ENCODE results near the gene RAB36.
"Not testable (repeated sequence)": the region's sequence is repeated elsewhere in the genome, so short reads cannot be mapped to it uniquely, and the experiment has no call there.

The RAB36 gene

GRCh38 chr22:23133922-23134321 lies 11.4 kb upstream of the RAB36 start:
- Histone ChIP-seq H3K4me1 (ENCODE audit: low read length) (peaks cover 40% of the 10 kb centered on the region), H3K36me3 (replicated peaks; ENCODE audit: insufficient read depth, low read length) (no peaks in the 10 kb centered on the region), H3K9me2 (replicated peaks; ENCODE audit: insufficient read depth, low read length) (no peaks in the 10 kb centered on the region), H4K20me1 (ENCODE audit: insufficient read depth, low read length) (no peaks in the 10 kb centered on the region), H3K4me3 (ENCODE audit: low read length) (no peak overlapping the region), H3K27me3 (replicated peaks; ENCODE audit: insufficient read depth, low read length) (no peaks in the 10 kb centered on the region), H2AFZ (ENCODE audit: low read length) (no peak overlapping the region), H3K27ac (ENCODE audit: low read length) (no peak overlapping the region), H3F3A (ENCODE audit: insufficient read depth, low read length) (peaks cover 33% of the 10 kb centered on the region), H3K79me2 (ENCODE audit: low read length) (no peaks in the 10 kb centered on the region), H3K9me3 (replicated peaks; ENCODE audit: insufficient read depth, low read length) (no peaks in the 10 kb centered on the region), H3K4me2 (ENCODE audit: low read depth, low read length) (no peak overlapping the region), H3K9ac (ENCODE audit: low read length) (no peak overlapping the region)
- no peak for TF ChIP-seq EZH2 (optimal IDR thresholded peaks at IDR 0.05; ENCODE audit: low read depth, low read length)
- no peak for TF ChIP-seq EZH2phosphoT487 (IDR thresholded peaks at IDR 0.05; ENCODE audit: low read length)
- no peak for TF ChIP-seq CTCF (IDR thresholded peaks at IDR 0.05; ENCODE audit: low read length)
- DNase-seq = no peak

DNA sequence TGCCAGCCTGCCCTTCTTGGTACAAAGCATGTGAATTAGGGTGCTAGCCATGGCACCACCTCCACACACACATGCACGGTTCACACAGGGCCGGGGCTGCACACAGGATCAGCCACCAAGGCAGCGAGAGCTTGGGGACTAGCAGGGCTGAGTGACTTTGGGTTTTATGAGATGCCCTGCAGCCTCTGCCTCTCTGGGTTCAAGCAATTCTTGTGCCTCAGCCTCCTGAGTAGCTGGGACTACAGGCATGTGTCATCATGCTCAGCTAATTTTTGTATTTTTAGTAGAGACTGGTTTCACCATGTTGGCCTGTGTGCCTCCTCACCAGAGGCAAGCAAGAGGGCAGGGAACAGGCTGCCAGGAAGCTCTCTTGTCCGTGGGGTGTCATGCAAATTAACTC lies 8.3 kb upstream of the RAB36 start:
- not testable (repeated sequence) for H3K9me2 ChIP-seq (replicated peaks; ENCODE audit: insufficient read depth, low read length); H2AFZ ChIP-seq (ENCODE audit: low read length); H3K36me3 ChIP-seq (replicated peaks; ENCODE audit: insufficient read depth, low read length); H3K27me3 ChIP-seq (replicated peaks; ENCODE audit: insufficient read depth, low read length); H3K79me2 ChIP-seq (ENCODE audit: low read length); H4K20me1 ChIP-seq (ENCODE audit: insufficient read depth, low read length); H3K9me3 ChIP-seq (replicated peaks; ENCODE audit: insufficient read depth, low read length)
- Histone ChIP-seq H3K4me1 (ENCODE audit: low read length) (peaks cover 61% of the 10 kb centered on the region), H3F3A (ENCODE audit: insufficient read depth, low read length) (peaks cover 56% of the 10 kb centered on the region), H3K9ac (ENCODE audit: low read length) (peak overlapping the region; percentile 94), H3K27ac (ENCODE audit: low read length) (peak overlapping the region; percentile 99), H3K4me3 (ENCODE audit: low read length) (peak overlapping the region; percentile 11; the same call in 1 of the 2 replicates), H3K4me2 (ENCODE audit: low read depth, low read length) (peak overlapping the region; percentile 46)
- peak; percentile 58 for DNase-seq

DNA sequence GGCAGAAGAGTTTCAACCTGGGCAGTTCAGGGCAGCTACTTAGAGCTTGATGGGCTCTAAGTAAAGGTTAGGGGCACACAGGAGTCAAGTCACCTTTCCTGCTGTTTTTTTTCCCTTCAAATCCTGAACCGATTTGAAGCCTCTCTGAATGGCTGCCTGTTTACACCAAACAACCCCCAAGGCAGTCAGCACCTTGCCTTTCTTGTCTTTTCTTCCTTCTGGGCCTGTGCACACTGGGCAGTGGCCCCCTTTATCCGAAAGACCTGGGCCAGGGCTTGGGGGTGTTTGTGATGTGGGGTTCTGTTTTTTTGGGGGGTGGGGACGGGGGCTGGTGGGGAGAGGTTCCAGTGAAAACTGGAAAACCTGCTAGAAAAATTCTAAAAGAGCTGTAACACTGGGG lies 7.8 kb upstream of the RAB36 start:
- Histone ChIP-seq H3K79me2 (ENCODE audit: low read length) (peaks cover 8% of the 10 kb centered on the region; the same call in 1 of the 2 replicates), H2AFZ (ENCODE audit: low read length) (no peak overlapping the region), H3K27me3 (replicated peaks; ENCODE audit: insufficient read depth, low read length) (no peaks in the 10 kb centered on the region), H3K27ac (ENCODE audit: low read length) (peak overlapping the region; percentile 99), H3K4me1 (ENCODE audit: low read length) (peaks cover 64% of the 10 kb centered on the region), H3K4me3 (ENCODE audit: low read length) (peak overlapping the region; percentile 31), H3K36me3 (replicated peaks; ENCODE audit: insufficient read depth, low read length) (no peaks in the 10 kb centered on the region), H3K9me3 (replicated peaks; ENCODE audit: insufficient read depth, low read length) (no peaks in the 10 kb centered on the region), H3K4me2 (ENCODE audit: low read depth, low read length) (peak overlapping the region; percentile 46), H3K9me2 (replicated peaks; ENCODE audit: insufficient read depth, low read length) (no peaks in the 10 kb centered on the region), H3F3A (ENCODE audit: insufficient read depth, low read length) (peaks cover 56% of the 10 kb centered on the region), H3K9ac (ENCODE audit: low read length) (peak overlapping the region; percentile 94), H4K20me1 (ENCODE audit: insufficient read depth, low read length) (no peaks in the 10 kb centered on the region)
- no peak for DNase-seq
- TF ChIP-seq EZH2 (optimal IDR thresholded peaks at IDR 0.05; ENCODE audit: low read depth, low read length) = no peak
- no peak for TF ChIP-seq CTCF (IDR thresholded peaks at IDR 0.05; ENCODE audit: low read length)
- TF ChIP-seq EZH2phosphoT487 (IDR thresholded peaks at IDR 0.05; ENCODE audit: low read length) = no peak

- Histone ChIP-seq H3K4me2 (ENCODE audit: low read depth, low read length) (peak overlapping the region; percentile 46; the same call in 1 of the 2 replicates), H3K27me3 (replicated peaks; ENCODE audit: insufficient read depth, low read length) (no peaks in the 10 kb centered on the region), H3K4me3 (ENCODE audit: low read length) (peak overlapping the region; percentile 6; the same call in 1 of the 2 replicates), H2AFZ (ENCODE audit: low read length) (no peak overlapping the region), H3K36me3 (replicated peaks; ENCODE audit: insufficient read depth, low read length) (no peaks in the 10 kb centered on the region), H3K4me1 (ENCODE audit: low read length) (peaks cover 69% of the 10 kb centered on the region), H3K79me2 (ENCODE audit: low read length) (peaks cover 8% of the 10 kb centered on the region; the same call in 1 of the 2 replicates), H3K9me3 (replicated peaks; ENCODE audit: insufficient read depth, low read length) (no peaks in the 10 kb centered on the region), H3F3A (ENCODE audit: insufficient read depth, low read length) (peaks cover 56% of the 10 kb centered on the region), H3K9ac (ENCODE audit: low read length) (peak overlapping the region; percentile 94), H3K27ac (ENCODE audit: low read length) (peak overlapping the region; percentile 99), H4K20me1 (ENCODE audit: insufficient read depth, low read length) (no peaks in the 10 kb centered on the region), H3K9me2 (replicated peaks; ENCODE audit: insufficient read depth, low read length) (no peaks in the 10 kb centered on the region)
- TF ChIP-seq EZH2 (optimal IDR thresholded peaks at IDR 0.05; ENCODE audit: low read depth, low read length) = no peak
- TF ChIP-seq CTCF (IDR thresholded peaks at IDR 0.05; ENCODE audit: low read length) = no peak
- TF ChIP-seq EZH2phosphoT487 (IDR thresholded peaks at IDR 0.05; ENCODE audit: low read length) = no peak
- DNase-seq = peak; percentile 94
These were observed 7.2 kb upstream of the RAB36 start for GRCh38 chr22:23137905-23138561.
